Skin epidermis (tissue), 12 donors: Measurements from ENCODE around the gene WASL.

ENCODE experiments used
- H3K27ac ChIP-seq, 21 experiments: fragments of 200-600 bp; sonication (generic) in 11 of 21; one replicate each; pipeline ENCODE4 v1.5.0; 2020; ENCODE audit warnings: mild to moderate bottlenecking in 3 of 21, inconsistent platforms in 2 of 21, moderate library complexity in 2 of 21
- H3K4me3 ChIP-seq, 7 experiments: fragments of 200-600 bp; sonication (generic) in 2 of 7; one replicate each; pipeline ENCODE4 v1.5.0; 2020; ENCODE audit warnings: inconsistent platforms in 2 of 7, mild to moderate bottlenecking in 2 of 7, moderate library complexity in 1 of 7

WASL gene

GRCh38 chr7:123712619-123713018 lies 36.2 kb downstream of the WASL start:
- Histone ChIP-seq H3K27ac (no peak overlapping the region), H3K4me3 (no peak overlapping the region)

GRCh38 chr7:123711832-123712293 lies 36.9 kb downstream of the WASL start:
- Histone ChIP-seq H3K4me3 (no peak overlapping the region), H3K27ac (no peak overlapping the region)

DNA sequence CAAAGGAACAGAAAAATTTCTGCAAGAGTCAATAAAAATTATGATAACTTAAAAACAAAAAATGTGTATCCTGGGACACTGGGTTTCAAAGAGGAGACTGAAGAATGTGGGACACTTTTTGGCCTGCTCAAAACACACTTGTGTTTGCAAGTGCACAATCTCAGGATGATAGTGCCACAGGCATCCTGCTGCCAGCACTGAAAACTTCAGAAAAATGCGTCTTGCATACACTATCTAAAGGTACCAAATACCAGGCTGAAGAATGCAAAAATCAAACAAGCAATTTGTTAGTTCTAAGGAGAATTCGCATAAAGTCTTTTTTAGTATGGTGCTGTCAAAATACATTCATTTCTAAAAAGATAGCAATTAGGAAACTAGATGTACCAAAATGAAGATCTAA lies 38.1 kb downstream of the WASL start:
- no peak overlapping the region for H3K27ac ChIP-seq
- no peak overlapping the region for H3K4me3 ChIP-seq

DNA sequence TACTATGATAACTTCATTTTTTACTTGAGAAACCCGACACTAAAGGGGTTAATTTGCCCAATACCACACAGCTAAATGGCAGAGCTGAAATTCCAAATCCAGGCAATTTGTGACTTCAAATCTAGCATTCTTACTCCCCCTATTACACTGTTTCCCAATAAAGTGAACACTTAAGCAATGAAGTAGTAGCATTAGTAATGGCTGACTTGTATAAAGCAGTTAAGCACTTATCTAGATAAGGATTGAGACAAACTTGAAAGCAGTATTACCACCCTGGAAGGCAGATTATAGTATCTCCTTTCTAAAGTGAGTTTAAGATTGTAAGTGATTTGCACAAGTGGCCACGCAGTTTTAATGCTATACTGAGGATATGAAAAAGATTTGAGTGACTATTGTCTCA lies 39.3 kb downstream of the WASL start:
- no peak overlapping the region for H3K27ac ChIP-seq
- no peak overlapping the region for H3K4me3 ChIP-seq

DNA sequence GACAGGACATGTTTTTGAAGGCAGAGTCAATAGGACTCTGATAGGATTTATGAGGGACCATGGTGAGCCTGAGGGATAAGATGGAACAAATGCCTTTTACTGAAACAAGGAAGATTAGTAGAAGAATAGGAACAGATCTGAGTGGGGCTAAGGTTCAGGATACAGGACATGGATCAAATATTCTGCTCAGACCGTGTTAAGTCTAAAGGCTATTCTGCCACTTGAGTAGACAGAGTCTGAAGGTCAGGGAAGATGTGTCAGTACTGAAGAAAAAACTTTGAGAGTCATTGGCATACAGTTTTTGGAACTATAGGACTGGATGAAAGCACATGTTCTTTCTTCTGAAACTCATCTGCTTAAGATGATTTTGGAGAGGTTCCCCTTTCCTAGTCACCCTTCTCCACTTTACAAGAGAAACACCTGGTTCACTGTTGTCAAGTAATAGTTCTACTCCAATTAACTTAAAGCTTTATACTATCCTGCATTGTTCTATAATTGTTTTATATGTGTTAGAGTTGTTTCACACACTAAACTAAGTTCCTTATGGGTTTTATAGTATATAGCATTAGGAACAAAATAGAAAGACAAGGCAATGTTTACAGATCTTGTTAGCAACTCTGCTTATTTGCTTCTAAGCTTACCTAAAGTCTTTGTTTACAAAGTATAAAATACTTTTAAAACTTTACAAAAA lies 43.4 kb downstream of the WASL start:
- H3K27ac ChIP-seq, result no peak overlapping the region
- H3K4me3 ChIP-seq, result no peak overlapping the region

- Histone ChIP-seq H3K4me3 (no peak overlapping the region), H3K27ac (no peak overlapping the region)
Observed at GRCh38 chr7:123695944-123696677, 52.7 kb downstream of the WASL start.

- Histone ChIP-seq H3K27ac (no peak overlapping the region), H3K4me3 (no peak overlapping the region)
Observed at GRCh38 chr7:123692471-123692877, 56.3 kb downstream of the WASL start.

- no peak overlapping the region for H3K27ac ChIP-seq
- H3K4me3 ChIP-seq, result no peak overlapping the region
Observed at GRCh38 chr7:123690550-123690949, 58.3 kb downstream of the WASL start.

DNA sequence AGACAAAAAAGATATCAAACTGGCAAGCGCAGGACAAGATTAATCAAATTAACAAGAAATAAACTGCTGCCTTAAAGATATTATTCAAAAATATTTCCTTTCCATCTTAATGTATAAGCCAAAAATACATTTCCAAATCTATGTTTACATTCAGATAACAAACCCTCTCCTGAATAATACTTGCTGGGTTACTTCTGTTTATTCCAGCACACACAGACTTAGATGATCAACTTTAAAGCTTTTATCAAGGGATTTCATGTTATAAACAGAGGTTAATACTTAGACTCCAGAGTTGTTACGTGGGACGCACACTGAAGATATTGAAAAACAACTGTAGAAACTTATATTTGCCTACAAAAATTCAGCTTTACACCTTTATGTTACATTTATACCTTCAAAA lies 59.6 kb downstream of the WASL start:
- H3K27ac ChIP-seq, result no peak overlapping the region

DNA sequence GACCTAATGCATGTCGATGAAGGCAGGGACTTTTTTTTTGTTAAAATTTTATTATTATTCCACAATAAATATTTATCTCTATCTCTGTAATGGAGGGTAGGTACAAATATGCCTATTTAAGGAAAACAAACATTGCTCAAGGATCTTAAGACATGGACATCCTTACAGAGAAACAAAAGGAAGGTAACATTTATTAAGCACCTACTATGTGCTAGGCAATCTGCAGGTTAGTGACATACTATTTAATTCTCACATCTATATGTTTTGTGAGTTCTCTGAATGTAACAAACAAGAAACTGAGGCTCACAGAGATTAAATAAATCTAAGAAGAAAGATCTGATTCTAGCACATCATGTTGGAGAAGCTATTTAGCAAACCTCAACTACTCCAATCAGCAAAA lies 61.1 kb downstream of the WASL start:
- Histone ChIP-seq H3K27ac (no peak overlapping the region), H3K4me3 (no peak overlapping the region)

More for the DNA sequence above, 59.6 kb downstream of the WASL start:
- H3K4me3 ChIP-seq, result no peak overlapping the region

DNA sequence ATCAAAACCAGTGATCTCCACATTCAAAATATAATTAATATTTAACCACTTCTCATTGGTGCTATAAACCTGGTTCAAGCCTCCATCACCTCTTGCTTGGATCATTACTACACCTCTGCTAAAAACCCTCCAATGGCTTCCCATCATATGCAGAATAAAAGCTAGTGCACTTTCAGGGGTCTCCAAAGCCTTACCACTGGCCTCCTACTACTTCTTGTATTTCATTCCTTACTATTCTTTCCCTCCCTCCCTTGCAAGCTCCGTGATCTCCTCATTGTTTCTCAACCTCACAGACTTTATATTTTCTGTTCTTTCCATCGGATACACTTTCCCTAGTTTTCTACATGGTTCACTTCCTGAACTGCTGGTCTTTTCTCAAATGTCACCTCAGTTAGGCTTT lies 61.6 kb downstream of the WASL start:
- no peak overlapping the region for H3K4me3 ChIP-seq
- no peak overlapping the region for H3K27ac ChIP-seq

DNA sequence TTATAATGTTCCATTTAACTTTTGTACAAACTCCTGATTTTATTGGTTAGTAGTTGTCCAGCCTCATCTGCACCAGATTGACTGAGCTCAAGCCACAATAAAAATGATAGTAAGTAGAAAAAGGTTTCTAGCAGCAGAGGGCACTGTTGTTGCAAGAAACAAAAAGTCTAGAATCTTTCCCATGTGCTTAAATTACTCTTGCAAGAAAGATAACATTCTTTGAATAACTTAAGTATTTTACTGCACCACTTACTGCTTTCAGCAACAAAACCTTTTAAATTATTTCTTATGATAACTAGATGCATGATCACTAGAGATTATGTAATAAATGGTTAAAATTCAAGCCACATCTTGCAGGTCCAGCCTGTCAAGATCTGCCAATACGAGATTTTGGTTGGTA lies 66.1 kb downstream of the WASL start:
- H3K27ac ChIP-seq, result no peak overlapping the region
- H3K4me3 ChIP-seq, result no peak overlapping the region

GRCh38 chr7:123681561-123681960 lies 67.2 kb downstream of the WASL start:
- H3K27ac ChIP-seq, result no peak overlapping the region
- H3K4me3 ChIP-seq, result no peak overlapping the region

- H3K4me3 ChIP-seq, result no peak overlapping the region
- no peak overlapping the region for H3K27ac ChIP-seq
Observed at GRCh38 chr7:123680580-123680979, 68.2 kb downstream of the WASL start.

DNA sequence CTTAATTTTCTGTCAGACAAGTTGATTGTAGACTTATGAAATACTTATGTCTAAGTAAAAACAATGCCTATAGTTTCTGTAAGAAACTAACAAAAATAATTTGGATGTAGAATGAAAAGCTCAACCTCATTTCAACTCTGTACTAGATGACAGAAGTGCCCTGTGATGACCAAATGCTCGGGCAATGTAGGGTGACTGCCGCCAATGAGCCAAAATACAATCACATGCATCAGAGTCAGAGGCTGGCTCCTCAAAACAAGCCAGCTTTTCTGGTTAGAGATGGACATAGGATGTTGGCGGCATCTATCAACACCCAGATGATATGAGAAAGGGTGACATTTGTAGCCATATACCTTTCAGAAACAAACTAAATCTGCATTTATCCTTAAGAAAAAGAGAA lies 69.2 kb downstream of the WASL start:
- Histone ChIP-seq H3K27ac (no peak overlapping the region), H3K4me3 (no peak overlapping the region)

GRCh38 chr7:123677061-123677715 lies 71.6 kb downstream of the WASL start:
- Histone ChIP-seq H3K27ac (no peak overlapping the region), H3K4me3 (no peak overlapping the region)

- Histone ChIP-seq H3K27ac (peak overlapping the region in 5 of 21 experiments; percentile 13 to 39 (median 18)), H3K4me3 (no peak overlapping the region)
Observed at GRCh38 chr7:123675181-123675473, 73.7 kb downstream of the WASL start.

DNA sequence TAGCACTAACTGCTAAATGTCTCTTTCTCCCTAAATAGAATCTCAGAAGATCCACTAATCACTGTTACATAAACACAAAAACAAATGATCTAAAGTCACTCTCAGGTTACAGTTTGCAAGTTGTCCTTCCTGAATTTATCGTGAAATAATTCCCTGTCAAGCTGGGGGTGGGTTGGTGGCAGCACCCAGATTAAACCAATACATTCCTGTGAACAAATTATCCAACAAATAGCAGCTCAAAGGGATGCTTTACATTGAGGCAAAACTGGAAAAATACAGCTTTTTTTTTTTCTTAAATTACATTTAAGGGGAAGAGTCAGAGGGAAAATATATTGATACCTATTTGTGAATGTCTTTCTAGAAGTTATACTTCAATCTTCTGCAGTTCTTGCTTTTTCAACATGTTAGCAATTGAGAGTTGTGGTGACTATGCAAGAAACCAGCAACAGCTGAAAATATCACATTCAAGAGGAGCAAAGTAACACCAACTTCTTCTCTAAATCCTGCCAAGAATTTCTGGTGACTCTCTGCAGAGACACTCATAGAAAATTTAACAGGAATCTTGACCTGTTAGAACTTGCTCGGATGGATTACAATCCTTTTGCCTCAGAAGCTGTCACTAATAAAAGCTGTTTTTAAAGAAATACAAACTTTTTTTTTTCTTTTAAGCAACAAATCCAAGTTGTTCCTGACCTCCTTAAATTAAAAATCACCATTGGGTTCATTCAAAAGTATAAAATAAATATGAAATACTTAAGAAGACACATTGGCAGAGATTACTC lies 74.2 kb downstream of the WASL start:
- H3K4me3 ChIP-seq, result no peak overlapping the region
- H3K27ac ChIP-seq, result peak overlapping the region in 9 of 21 experiments; percentile 2 to 53 (median 30)

DNA sequence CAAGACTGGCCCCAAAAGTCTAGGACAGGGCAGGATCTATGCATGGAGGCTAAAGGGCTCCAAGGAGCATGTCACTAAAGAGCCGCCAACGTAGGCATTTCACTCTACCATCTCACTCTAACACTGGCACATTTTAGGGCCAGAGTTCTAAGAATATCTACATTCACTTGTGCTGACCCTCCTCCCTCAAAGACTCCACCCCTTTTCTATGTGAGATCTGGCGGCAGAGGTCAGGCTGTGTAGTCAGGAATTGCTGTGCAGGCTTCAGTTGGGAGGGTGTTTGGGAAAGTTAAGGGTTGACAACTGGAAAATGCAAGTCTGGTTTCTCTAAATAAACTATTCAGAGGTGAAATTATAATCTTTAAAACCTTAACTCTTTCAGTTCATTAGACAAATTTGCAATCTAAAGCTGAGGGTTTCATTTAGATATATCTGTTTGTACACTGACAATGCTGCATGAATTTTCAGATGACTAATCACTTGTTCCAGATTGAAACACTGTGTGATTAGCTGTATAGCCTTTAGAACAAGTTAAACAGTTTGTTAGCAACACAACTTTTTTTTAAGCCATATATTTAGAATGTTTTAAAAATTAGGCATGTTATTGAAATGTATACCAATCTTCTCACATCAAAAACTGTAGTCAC lies 74.9 kb downstream of the WASL start:
- peak overlapping the region in 10 of 21 experiments; percentile 2 to 53 (median 26) for H3K27ac ChIP-seq
- no peak overlapping the region for H3K4me3 ChIP-seq
